Measurements from ENCODE around the gene CIB2. TPM values are rescaled to one million over a fixed set of nuclear protein-coding genes. Genes with fewer than 3 reads are reported as not detected.

CIB2 gene
- total RNA-seq, 1 experiment from 2014 or later, result 1.1 TPM

GRCh38 chr15:78083687-78084448, 47.4 kb downstream of the CIB2 start:
- no peak for DNase-seq (ENCODE audit: low spot score)

DNA sequence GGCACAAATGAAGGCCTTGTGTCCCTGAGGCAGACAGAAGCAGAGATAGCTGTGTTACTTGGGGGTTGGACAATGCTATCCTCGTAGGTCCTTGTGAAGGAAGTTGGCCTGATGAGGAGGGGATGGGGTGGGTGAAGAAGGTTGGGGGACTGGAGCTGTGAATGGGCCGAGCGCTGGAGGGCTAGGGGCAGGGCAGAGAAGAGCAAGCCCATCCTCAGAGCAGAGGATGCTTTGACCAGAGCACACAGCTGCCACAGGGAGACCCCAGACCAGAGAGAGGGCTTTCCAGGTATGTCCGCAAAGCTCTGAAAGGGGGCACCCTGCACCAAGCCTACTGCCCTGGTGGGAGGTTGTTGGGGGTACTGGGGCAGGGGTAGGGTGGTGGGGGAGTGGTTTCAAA, 48.1 kb downstream of the CIB2 start:
- DNase-seq (ENCODE audit: low spot score), result no peak

DNA sequence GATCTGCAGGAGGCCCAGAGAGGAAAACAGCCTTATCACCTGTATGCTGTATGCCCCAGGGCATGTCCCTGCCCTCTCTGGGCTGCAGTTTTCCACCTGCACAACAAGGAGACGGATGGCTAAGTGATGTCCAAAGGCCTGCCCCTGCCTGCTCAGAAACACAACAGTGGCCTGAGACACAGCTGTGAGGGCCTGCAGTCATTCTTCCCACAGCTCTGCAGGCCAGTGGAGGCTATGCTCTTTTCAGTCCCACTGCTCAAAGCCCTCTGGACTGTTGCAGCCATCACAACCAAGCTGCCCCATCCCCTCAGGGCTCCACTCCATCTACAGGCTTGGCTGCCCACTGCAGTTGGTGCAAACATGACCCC, 48.5 kb downstream of the CIB2 start:
- no peak for DNase-seq (ENCODE audit: low spot score)

DNA sequence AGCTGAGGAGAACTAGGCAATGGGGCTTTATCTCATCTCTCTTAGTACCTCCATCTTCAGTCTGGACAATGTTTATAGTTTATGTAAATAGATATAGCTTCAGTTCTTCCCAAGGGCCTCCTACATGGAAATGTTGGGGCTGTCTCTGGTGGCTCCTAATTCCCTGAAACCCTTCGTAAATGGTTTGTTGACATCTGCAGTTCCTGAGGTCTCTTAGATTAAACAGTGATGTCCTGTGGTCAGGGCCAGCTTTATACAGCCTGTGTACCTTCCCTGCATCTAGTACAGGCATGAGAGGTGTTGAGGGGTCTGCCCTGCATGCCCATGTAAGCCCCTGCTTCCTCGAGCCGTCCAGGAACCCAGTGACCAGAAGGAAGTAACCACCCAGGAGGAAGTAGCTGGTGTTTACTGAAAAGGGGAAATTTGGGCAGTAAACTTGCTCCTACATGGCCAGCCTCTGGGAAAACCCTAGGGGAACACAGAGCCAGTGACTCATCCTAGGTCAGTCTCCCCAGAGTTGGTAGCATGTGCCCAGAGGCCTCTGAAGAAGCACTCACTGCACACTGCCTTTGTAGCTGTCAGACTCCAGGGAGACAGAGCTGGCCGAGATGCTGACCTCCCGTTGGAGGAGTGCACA, 49.0 kb downstream of the CIB2 start:
- peak; percentile 33 for DNase-seq (ENCODE audit: low spot score)

- DNase-seq (ENCODE audit: low spot score), result no peak
Observed at GRCh38 chr15:78080088-78080460, 51.2 kb downstream of the CIB2 start.

DNA sequence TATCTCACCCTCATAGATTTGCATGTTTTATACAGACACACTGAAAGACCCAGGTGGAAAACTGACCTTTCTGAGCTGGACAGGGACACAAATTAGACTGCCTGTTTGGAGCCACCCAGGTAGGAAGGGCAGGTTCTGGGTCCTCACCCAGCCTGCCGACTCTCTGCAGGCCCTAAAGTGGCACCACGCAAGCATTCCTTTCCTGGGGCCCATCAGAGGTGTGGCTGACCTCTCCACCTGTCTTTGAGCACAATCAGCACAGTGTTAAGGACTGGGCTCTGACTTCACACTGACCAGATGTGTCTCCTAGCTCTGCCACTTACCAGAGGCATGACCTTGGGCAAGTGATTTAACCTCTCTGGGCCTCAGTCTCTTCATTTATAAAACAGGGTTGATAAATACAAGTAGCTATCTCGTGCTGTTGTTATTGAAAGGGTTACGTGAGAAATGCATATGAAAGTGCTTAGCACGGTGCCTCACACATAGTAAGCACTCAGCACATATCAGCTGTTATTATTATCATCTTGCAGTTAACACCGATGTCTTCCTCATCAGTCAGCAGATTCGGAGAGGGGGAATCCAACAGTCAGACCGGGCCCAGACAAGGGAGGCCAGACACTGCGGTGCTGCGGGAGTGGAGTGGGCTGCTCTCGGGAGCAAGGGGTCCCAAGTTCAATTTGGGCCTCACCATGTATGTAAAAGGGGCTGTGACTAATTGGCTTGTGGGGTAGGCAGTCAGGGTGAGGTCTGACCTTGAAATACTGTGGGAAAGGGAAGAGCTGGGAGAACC, 51.8 kb downstream of the CIB2 start:
- DNase-seq (ENCODE audit: low spot score), result no peak

- no peak for DNase-seq (ENCODE audit: low spot score)
Observed at GRCh38 chr15:78077871-78078210, 53.4 kb downstream of the CIB2 start.

DNA sequence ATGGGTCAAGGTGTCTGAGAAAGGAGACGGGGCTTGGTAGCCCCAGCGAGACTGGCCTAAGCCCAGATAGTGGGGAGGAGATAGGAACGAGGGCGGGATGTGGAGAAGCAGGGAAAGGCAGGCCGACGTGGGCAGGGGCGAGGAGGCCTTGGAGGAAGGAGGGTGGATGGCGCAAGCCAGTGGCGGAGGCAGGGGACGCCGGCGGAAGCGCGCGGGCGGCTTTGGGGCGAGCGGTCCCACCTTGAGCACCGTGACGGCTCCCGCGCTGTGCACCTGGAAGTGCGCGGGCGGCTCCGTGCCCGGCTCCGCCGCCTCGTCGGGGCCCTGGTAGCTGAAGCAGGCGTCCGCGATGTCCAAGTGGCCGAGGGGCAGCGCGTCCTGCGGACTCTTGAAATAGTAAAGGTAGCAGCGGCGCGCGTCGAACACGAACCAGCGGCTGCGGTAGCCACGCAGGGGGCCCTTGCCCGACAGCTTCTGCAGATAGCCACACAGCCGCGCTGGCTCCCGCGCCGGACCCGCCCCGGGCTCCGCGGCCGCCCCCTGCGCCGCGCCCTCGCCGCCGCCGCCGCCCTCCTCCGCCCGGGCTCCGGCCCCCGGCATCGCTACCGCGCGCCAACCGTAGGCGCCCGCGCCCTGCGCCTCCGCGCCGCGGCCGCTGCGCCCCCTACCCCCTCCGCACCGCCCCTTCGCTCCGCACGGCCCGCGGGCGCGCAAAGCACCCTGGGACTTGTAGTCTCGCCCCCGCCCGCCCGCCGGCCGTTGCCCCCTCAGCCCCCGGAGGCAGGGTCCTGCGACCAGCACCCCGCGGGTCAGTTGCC, 54.0 kb downstream of the CIB2 start, which contains the start of gene TBC1D2B:
Gene TBC1D2B, minus strand, starts transcription at position 659 of the 818 bp plus-strand sequence. Its CDS starts 59 bp downstream, at position 600.
- DNase-seq (ENCODE audit: low spot score), result no peak

GRCh38 chr15:78076231-78077052, 54.8 kb downstream of the CIB2 start:
- DNase-seq (ENCODE audit: low spot score), result no peak

- DNase-seq (ENCODE audit: low spot score), result peak; percentile 86
Observed at GRCh38 chr15:78075490-78076230, 55.6 kb downstream of the CIB2 start.

DNA sequence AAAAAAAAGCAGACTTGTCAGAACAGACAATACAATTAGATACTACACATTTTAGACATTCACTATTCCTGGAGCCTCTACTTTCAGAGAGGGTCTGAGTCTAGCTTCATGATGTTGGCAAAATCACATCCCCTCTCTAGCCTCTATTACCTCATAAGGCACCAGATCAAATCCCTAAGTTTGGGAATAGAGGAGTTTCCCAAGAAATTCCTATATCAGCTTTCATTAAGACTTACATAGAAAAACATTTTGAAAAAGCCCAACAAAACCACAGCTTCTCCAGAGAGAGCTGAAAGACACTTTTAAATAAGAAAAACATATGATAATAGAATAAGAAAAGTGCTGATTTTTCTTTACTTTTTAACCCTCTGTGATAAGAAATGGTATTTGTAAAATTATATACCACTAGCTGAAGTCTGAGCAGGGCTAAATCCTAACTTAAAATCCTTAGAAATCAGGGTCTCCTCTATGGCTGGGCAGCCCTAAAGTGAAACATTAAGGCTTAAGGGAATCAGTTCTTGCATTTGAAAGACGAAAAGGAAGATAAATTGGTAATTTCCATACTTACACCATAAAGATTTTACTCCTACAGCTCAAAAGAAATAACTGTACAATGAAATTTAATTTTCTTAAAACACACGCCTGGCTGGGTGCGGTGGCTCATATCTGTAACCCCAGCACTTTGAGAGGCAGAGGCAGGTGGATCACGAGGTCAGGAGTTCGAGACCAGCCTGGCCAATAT, 58.0 kb downstream of the CIB2 start:
- DNase-seq (ENCODE audit: low spot score), result no peak

- DNase-seq (ENCODE audit: low spot score), result peak; percentile 89
Observed at GRCh38 chr15:78072080-78072892, 59.0 kb downstream of the CIB2 start.

- no peak for DNase-seq (ENCODE audit: low spot score)
Observed at GRCh38 chr15:78071383-78071782, 59.9 kb downstream of the CIB2 start.

DNA sequence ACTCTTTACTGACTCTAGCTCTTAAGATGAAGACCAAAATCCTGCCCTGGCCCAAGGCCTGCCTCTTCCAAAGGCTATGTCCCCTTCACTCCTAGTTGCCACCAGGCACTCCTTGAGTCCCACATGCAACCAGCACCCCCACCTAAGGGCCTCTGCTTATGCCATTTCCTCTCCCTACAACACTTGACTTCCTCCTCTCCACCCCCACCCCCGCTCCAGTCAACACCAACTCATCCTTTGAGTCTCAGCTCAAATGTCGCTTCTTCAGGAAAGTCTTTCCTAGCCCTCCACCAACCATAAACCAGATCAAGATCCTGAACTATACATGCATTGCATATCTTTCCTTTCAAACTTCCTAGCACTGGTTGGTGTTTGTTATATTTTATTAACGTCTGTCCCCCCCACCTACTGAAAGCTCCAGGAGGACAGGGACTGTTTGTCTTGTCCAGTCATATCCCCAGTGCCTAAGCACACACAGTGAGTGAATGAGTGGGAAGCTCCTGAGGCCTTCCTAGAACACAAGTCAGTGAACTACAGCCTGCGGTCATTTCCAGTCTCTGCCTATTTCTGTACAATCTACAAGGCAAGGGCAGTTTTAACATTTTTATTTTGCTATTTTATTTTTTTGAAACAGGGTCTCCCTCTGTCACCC, 61.1 kb downstream of the CIB2 start:
- DNase-seq (ENCODE audit: low spot score), result no peak

DNA sequence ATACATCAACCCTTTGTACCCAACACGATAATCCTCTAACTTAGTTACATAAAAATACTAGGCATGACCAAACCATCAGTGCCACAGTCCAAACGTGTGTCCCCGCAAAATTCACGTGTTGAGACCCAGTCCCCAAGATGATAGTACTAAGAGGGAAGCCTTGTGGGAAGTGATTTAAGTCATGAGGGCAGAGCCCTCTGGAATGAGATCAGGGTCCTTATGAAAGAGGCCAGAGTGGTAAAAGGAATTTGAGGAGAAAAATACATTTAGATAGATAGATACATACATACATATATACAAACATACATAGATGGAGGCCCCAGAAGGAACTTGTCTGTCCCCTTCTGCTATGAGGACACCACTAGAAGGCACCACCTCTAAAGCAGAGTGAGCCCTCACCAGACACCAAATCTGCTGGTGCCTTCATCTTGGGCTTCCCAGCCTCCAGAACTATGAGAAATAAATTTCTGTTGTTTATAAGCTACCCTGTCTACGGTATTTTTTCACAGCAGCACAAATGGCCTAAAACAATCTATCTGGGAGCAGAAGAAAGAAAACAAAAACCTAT, 61.7 kb downstream of the CIB2 start:
- no peak for DNase-seq (ENCODE audit: low spot score)

DNA sequence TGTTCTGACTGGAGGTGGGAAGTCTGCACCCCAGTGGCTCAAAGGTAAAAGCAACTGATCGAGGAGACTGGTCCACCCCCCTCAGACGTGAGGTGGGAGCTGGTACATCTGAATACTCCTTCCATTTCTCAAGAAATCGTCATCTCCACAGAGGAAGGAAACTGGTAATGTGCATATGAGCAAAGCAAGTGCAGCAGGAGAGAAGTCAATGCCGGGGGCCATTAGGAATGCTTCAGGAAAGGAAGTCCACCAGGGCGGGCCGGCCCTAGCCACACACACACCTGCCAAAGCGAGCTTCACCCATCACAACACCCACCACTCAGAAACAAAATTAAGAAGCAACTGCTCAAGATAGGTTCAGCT, 62.2 kb downstream of the CIB2 start:
- no peak for DNase-seq (ENCODE audit: low spot score)

- peak; percentile 49 for DNase-seq (ENCODE audit: low spot score)
Observed at GRCh38 chr15:78067328-78068228, 63.7 kb downstream of the CIB2 start.
